B cell (primary cell): ENCODE data around the gene KRT5. TPM values are rescaled to one million over a fixed set of nuclear protein-coding genes. Genes with fewer than 3 reads are reported as not detected.

Source experiments
- ATAC-seq: fragments of 200-7000 bp; cut with Tn5 transposase; one replicate; pipeline ENCODE4 v1.10.0; 2021; ENCODE audit warnings: low read depth, mild to moderate bottlenecking, moderate number of reproducible peaks, moderate library complexity
- CTCF ChIA-PET: fragments of 350-600 bp; sonication (Branson Sonifier 250); formaldehyde crosslinking; loops from one replicate; lab custom pipeline; 2021; ENCODE audit warnings: antibody characterized with exemption, inconsistent platforms; lab: Charles Lee
- POLR2A ChIA-PET: fragments of 350-600 bp; sonication (Branson Sonifier 250); formaldehyde crosslinking; loops from one replicate; lab custom pipeline; 2021; ENCODE audit warnings: antibody characterized with exemption; lab: Charles Lee
- DNase-seq: peaks from one replicate; pipeline ENCODE4 v3.0.0; 2013
- H2AFZ ChIP-seq: 2 replicates; pipeline ENCODE4 v1.6.1; 2012; ENCODE audit warnings: mild to moderate bottlenecking, low read depth, low read length; ENCODE audit not compliant: insufficient read depth, poor library complexity, severe bottlenecking
- H3K27ac ChIP-seq, 2 donors: 1 replicate in 1 of 2; 2 replicates in 1 of 2; pipeline ENCODE4 v1.5.1; 2012 to 2013; ENCODE audit warnings: low read length in 2 of 2, mild to moderate bottlenecking in 2 of 2, moderate library complexity in 1 of 2
- H3K27me3 ChIP-seq, 4 experiments: fragments of 200-600 bp in 1 of 4; sonication (generic) in 1 of 4; replicated peaks in 1 of 4; 1 replicate in 2 of 4; 2 replicates in 2 of 4; pipeline versions ENCODE4 v1.6.1 to v1.7.0; 2013 to 2016; ENCODE audit warnings: low read length in 3 of 4, mild to moderate bottlenecking in 2 of 4, mixed read lengths in 1 of 4, moderate library complexity in 1 of 4; ENCODE audit not compliant: insufficient read depth in 4 of 4, control insufficient read depth in 3 of 4; ENCODE audit errors: control extremely low read depth in 1 of 4
- H3K36me3 ChIP-seq, 2 experiments: replicated peaks in 1 of 2; 1 replicate in 1 of 2; 2 replicates in 1 of 2; pipeline versions ENCODE4 v1.6.1 to v1.7.1; 2013; ENCODE audit warnings: low read length in 1 of 2; ENCODE audit not compliant: insufficient read depth in 2 of 2, control insufficient read depth in 1 of 2; ENCODE audit errors: control extremely low read depth in 1 of 2, extremely low read depth in 1 of 2
- H3K4me1 ChIP-seq, 2 donors: fragments of 200-600 bp in 1 of 2; sonication (generic) in 1 of 2; 1 replicate in 1 of 2; 2 replicates in 1 of 2; pipeline versions ENCODE4 v1.5.1 to v1.6.1; 2013 to 2017; ENCODE audit warnings: low read length in 2 of 2; ENCODE audit not compliant: control insufficient read depth in 2 of 2, insufficient read depth in 2 of 2
- H3K4me2 ChIP-seq: replicated peaks from 2 replicates; pipeline ENCODE3; 2012; ENCODE audit warnings: mild to moderate bottlenecking, low read depth, low read length; ENCODE audit not compliant: poor library complexity, severe bottlenecking
- H3K4me3 ChIP-seq, 5 experiments: fragments of 200-600 bp in 1 of 5; sonication (generic) in 1 of 5; 1 replicate in 3 of 5; 2 replicates in 2 of 5; pipeline versions ENCODE4 v1.5.1 to v1.7.0; 2011 to 2016; ENCODE audit warnings: low read length in 4 of 5, mild to moderate bottlenecking in 4 of 5, low read depth in 2 of 5, control low read depth in 1 of 5, moderate library complexity in 1 of 5; ENCODE audit not compliant: insufficient read depth in 1 of 5; ENCODE audit errors: control extremely low read depth in 1 of 5, extremely low read depth in 1 of 5
- H3K79me2 ChIP-seq: fragments of 200-600 bp; sonication (generic); one replicate; pipeline ENCODE4 v1.6.0; 2016; ENCODE audit warnings: low read length; ENCODE audit not compliant: control insufficient read depth, insufficient read depth
- H3K9ac ChIP-seq: fragments of 200-600 bp; sonication (generic); 2 replicates; pipeline ENCODE4 v1.6.1; 2017; ENCODE audit warnings: mild to moderate bottlenecking, low read length, moderate library complexity
- H3K9me3 ChIP-seq, 3 donors: one replicate each; pipeline versions ENCODE4 v1.6.1 to v1.7.1; 2013; ENCODE audit warnings: low read length in 2 of 3; ENCODE audit not compliant: control insufficient read depth in 2 of 3, insufficient read depth in 1 of 3; ENCODE audit errors: control extremely low read depth in 1 of 3
- H4K20me1 ChIP-seq: 2 replicates; pipeline ENCODE4 v1.6.0; 2012; ENCODE audit warnings: mild to moderate bottlenecking, low read length; ENCODE audit not compliant: insufficient read depth, control insufficient read depth, poor library complexity, severe bottlenecking
- H3K27ac Mint-ChIP-seq: one replicate; pipeline ENCODE4 v1.8.0; 2021; ENCODE audit warnings: mixed read lengths
- H3K27me3 Mint-ChIP-seq: one replicate; pipeline ENCODE4 v1.8.0; 2021; ENCODE audit warnings: mixed read lengths
- H3K4me1 Mint-ChIP-seq: one replicate; pipeline ENCODE4 v1.8.0; 2021; ENCODE audit warnings: mixed read lengths
- H3K4me3 Mint-ChIP-seq: one replicate; pipeline ENCODE4 v1.8.0; 2021; ENCODE audit warnings: mixed read lengths
- H3K9me3 Mint-ChIP-seq: one replicate; pipeline ENCODE4 v1.8.0; 2022; ENCODE audit warnings: mixed read lengths; ENCODE audit not compliant: insufficient read depth
- EZH2 ChIP-seq: IDR thresholded peaks from 2 replicates; pipeline ENCODE4 v1.6.1; 2012; ENCODE audit warnings: borderline replicate concordance, low read depth, mild to moderate bottlenecking, moderate library complexity, low read length; ENCODE audit not compliant: insufficient read depth, poor library complexity, severe bottlenecking
- WGBS: methylation state at CpG from one replicate; pipeline ENCODE4 v1.1.5; 2013; ENCODE audit warnings: missing lambda C conversion rate; ENCODE audit not compliant: insufficient coverage; 5-methylcytosine and 5-hydroxymethylcytosine counted together
- intact Hi-C: fragments of 100-400 bp; cut with micrococcal nuclease; formaldehyde crosslinking; loops from one replicate; pipeline ENCODE4 v1.10.0; 2022
- polyA plus RNA-seq: library from polyadenylated mRNA; depleted of rRNA; stranded (reverse); fragments of >200 nt; gene quantifications from 2 replicates; pipeline ENCODE4 v1.2.3, GENCODE V29; 2012
- total RNA-seq, 2 donors: library from RNA; stranded (reverse); fragments of 120-200 nt in 1 of 2; gene quantifications; 1 replicate in 1 of 2; 2 replicates in 1 of 2; pipeline versions ENCODE4 v1.2.3 to v1.2.4, GENCODE V29; 2013 to 2022
- TF ChIP-seq, protein P1 (sequence below): fragments of 200-600 bp; IDR thresholded peaks from one replicate; pipeline ENCODE4 v1.8.0; 2022; ENCODE audit warnings: antibody characterized with exemption, mild to moderate bottlenecking

The KRT5 gene
- total and polyA plus RNA-seq, 2 donors (not counting 1 experiment from before 2014, with no cell fraction given) = not detected

DNA sequence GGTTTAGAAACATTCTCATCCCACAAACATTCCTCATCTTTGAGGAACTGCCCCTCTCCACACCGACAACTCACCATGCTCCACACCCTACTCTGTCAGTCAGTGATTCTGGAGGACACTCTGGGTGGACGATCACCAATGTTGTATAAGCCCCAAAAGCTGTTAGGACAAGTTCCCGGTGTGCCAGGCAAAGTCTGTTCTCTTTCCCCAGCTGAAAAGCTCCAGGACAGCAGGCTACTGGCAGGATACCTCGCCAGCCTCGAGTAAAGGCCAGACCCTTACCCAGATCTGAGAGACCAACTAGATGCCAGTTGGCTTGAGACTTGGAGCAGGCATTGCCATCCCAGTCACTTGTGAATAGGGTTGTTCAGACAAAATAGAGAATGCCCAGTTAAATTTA, 12.0 kb downstream of the KRT5 start:
- Histone ChIP-seq H3K27ac (no peak overlapping the region), H3K9me3 (peaks cover 1 to 15% (median 11%) of the 10 kb centered on the region in 3 donors), H3K9ac (no peak overlapping the region), H3K27me3 (peaks cover 0 to 15% (median 2%) of the 10 kb centered on the region in 4 experiments), H4K20me1 (no peaks in the 10 kb centered on the region), H2AFZ (no peak overlapping the region), H3K4me3 (no peak overlapping the region), H3K4me1 (no peaks in the 10 kb centered on the region), H3K79me2 (no peaks in the 10 kb centered on the region), H3K36me3 (no peaks in the 10 kb centered on the region), H3K4me2 (no peak overlapping the region)
- Mint-ChIP-seq H3K4me1 (no peaks in the 10 kb centered on the region), H3K27ac (no peak overlapping the region), H3K9me3 (no peaks in the 10 kb centered on the region), H3K27me3 (peaks cover 53% of the 10 kb centered on the region), H3K4me3 (no peak overlapping the region)
- no peak for ATAC-seq
- intact Hi-C loops = no loop called here
- TF ChIP-seq, protein P1, sequence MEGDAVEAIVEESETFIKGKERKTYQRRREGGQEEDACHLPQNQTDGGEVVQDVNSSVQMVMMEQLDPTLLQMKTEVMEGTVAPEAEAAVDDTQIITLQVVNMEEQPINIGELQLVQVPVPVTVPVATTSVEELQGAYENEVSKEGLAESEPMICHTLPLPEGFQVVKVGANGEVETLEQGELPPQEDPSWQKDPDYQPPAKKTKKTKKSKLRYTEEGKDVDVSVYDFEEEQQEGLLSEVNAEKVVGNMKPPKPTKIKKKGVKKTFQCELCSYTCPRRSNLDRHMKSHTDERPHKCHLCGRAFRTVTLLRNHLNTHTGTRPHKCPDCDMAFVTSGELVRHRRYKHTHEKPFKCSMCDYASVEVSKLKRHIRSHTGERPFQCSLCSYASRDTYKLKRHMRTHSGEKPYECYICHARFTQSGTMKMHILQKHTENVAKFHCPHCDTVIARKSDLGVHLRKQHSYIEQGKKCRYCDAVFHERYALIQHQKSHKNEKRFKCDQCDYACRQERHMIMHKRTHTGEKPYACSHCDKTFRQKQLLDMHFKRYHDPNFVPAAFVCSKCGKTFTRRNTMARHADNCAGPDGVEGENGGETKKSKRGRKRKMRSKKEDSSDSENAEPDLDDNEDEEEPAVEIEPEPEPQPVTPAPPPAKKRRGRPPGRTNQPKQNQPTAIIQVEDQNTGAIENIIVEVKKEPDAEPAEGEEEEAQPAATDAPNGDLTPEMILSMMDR = no peak
- no peak for TF ChIP-seq EZH2
- POLR2A ChIA-PET = no interaction called here
- WGBS = 97% methylated on average over 4 of the region's 5 CpGs
- CTCF ChIA-PET = no interaction called here
- no peak for DNase-seq

DNA sequence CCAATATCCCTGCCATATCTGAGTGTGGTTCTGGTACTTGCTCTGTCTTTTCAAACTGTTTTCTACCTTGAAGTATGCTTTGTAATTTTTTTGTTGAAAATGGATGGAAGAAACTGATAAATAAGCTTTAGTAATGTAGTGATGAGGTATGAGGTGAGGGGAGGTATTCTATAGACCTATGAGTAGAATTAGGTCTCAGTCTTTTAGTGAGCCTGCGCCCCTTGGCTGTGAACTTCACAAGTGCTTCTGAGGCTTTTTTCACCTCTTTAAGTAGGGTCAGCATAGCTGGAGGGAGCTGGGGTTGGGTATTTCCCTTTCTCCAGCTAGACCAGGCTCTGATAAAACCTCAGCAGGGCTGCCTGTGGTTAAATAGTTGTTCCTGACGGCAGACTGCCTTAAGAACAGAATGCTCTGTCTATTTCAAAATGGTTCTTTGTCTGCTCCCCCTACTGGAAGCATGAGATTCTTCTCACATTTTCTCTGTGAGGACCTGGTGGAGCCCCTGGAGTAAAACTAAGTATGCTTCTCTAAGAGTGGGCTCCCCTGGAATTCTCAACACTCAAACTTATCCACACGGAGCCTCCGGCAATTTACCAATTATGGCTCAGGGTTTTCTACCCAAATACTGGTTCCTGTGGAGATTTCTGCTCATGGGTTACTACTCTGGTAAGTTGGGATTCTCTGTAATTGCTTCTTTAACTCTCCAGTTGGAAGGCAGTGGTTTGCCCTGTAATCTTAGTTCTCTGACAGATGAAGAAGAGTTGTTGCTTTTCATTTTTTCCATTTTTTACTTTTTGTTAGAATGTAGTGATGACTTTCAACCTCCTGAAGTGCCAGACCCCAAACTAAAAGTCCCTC, 13.1 kb downstream of the KRT5 start:
- Histone ChIP-seq H3K9ac (no peak overlapping the region), H3K27me3 (peaks cover 0 to 15% (median 2%) of the 10 kb centered on the region in 4 experiments), H3K27ac (no peak overlapping the region), H3K4me1 (no peaks in the 10 kb centered on the region), H3K36me3 (no peaks in the 10 kb centered on the region), H4K20me1 (no peaks in the 10 kb centered on the region), H3K4me3 (no peak overlapping the region), H3K79me2 (no peaks in the 10 kb centered on the region), H2AFZ (no peak overlapping the region), H3K9me3 (peaks cover 1 to 14% (median 9%) of the 10 kb centered on the region in 3 donors), H3K4me2 (no peak overlapping the region)
- no CpG with 5 or more reads among the region's 4 CpGs for WGBS
- no peaks in the 10 kb centered on the region for H3K9me3 Mint-ChIP-seq
- ChIA-PET POLR2A (no interaction called here), CTCF (interaction anchor here (1.2 kb wide), 1 partner anchor 13 kb away, joined by 3 read pairs; no protein-coding TSS in a partner anchor)
- H3K27ac Mint-ChIP-seq = no peak overlapping the region
- ATAC-seq (no peak), DNase-seq (no peak)
- no peaks in the 10 kb centered on the region for H3K4me1 Mint-ChIP-seq
- intact Hi-C loops = no loop called here
- H3K27me3 Mint-ChIP-seq = peaks cover 47% of the 10 kb centered on the region
- no peak for TF ChIP-seq EZH2
- TF ChIP-seq, protein P1 = no peak
- no peak overlapping the region for H3K4me3 Mint-ChIP-seq
